Right lobe of liver (tissue), 6 donors: ENCODE results near the gene CYP2W1. TPM values are rescaled to one million over a fixed set of nuclear protein-coding genes. Genes with fewer than 3 reads are reported as not detected.
"Not testable (repeated sequence)": the region's sequence is repeated elsewhere in the genome, so short reads cannot be mapped to it uniquely, and the experiment has no call there.

Experiments used
- ATAC-seq, 4 donors: fragments of 200-7000 bp; cut with Tn5 transposase; one replicate each; pipeline ENCODE4 v1.9.1; 2020; ENCODE audit warnings: mild to moderate bottlenecking in 4 of 4, moderate library complexity in 4 of 4
- DNase-seq, 3 donors: peaks; one replicate each; pipeline ENCODE4 v3.0.0-alpha.2; 2020
- H3K27ac ChIP-seq, 3 donors: fragments of 200-600 bp; one replicate each; pipeline ENCODE4 v1.8.0; 2022
- H3K27me3 ChIP-seq, 2 donors: fragments of 200-600 bp; one replicate each; pipeline ENCODE4 v1.8.0; 2022
- H3K36me3 ChIP-seq, 4 donors: fragments of 200-600 bp; sonication (generic) in 1 of 4; one replicate each; pipeline versions ENCODE4 v1.5.1 to v1.8.0; 2017 to 2022; ENCODE audit warnings: control low read depth in 1 of 4
- H3K4me1 ChIP-seq, 4 donors: fragments of 200-600 bp; sonication (generic) in 1 of 4; one replicate each; pipeline versions ENCODE4 v1.5.1 to v1.8.0; 2017 to 2022; ENCODE audit warnings: control low read depth in 1 of 4
- H3K4me3 ChIP-seq, 3 donors: fragments of 200-600 bp; one replicate each; pipeline ENCODE4 v1.8.0; 2022
- H3K9me3 ChIP-seq, 4 donors: fragments of 200-600 bp; sonication (generic) in 1 of 4; one replicate each; pipeline versions ENCODE4 v1.5.1 to v1.8.0; 2017 to 2022; ENCODE audit warnings: control low read depth in 1 of 4
- POLR2A ChIP-seq: fragments of 450-650 bp; IDR thresholded peaks from one replicate; pipeline ENCODE4 v1.6.1; 2017; ENCODE audit warnings: antibody characterized with exemption, mild to moderate bottlenecking
- WGBS: methylation state at CpG from one replicate; pipeline ENCODE4 v1.1.6; 2018; ENCODE audit warnings: low coverage, low lambda C conversion rate; ENCODE audit not compliant: insufficient coverage; ENCODE audit errors: missing lambda C conversion rate; 5-methylcytosine and 5-hydroxymethylcytosine counted together
- intact Hi-C, 2 donors: fragments of 100-400 bp; cut with DNase I; formaldehyde crosslinking; loops; one replicate each; pipeline versions ENCODE4 v1.11.2 to v1.14.1; 2022
- total RNA-seq, 6 experiments: library from RNA; depleted of rRNA in 2 of 6; stranded (reverse); fragments of >200 nt in 2 of 6; fragmentation: NEBNext Ultra II Directional in 3 of 6; extraction: Animal tissue kit (Norgen Biotek cat#: 25700) in 3 of 6; gene quantifications; one replicate each; pipeline versions ENCODE4 v1.1.0 to v1.2.4, GENCODE V29; 2016 to 2023
- TF ChIP-seq, protein P1 (sequence below), 4 donors: fragments of 200-600 bp in 3 of 4; fragments of 450-650 bp in 1 of 4; IDR thresholded peaks; one replicate each; pipeline versions ENCODE4 v1.5.1 to v1.8.0; 2016 to 2022; ENCODE audit warnings: antibody characterized with exemption in 4 of 4, mild to moderate bottlenecking in 2 of 4
- donor health status: DM: no; HTN: yes; CAD: no.
- donor health status: DM: no; HTN: no; CAD: no.
- donor health status: DM: no; HTN: no; CAD: no.
- donor health status: DM: no; HTN: yes; CAD: no.
- donor health status: DM: no; HTN: yes; CAD: no.

The CYP2W1 gene
- total RNA-seq, 6 experiments from 2014 or later, result not detected

GRCh38 chr7:997404-998395 lies 14.7 kb downstream of the CYP2W1 start:
- H3K27me3 ChIP-seq, result no peaks in the 10 kb centered on the region
- no peak overlapping the region for H3K4me3 ChIP-seq
- ATAC-seq, result no peak
- no peaks in the 10 kb centered on the region for H3K9me3 ChIP-seq
- no peak for DNase-seq
- intact Hi-C loops, result loop anchor here (5.0 to 10.0 kb wide), 3 partner anchors 65 to 177 kb away; no protein-coding TSS in a partner anchor
- TF ChIP-seq POLR2A, result no peak
- TF ChIP-seq, protein P1, sequence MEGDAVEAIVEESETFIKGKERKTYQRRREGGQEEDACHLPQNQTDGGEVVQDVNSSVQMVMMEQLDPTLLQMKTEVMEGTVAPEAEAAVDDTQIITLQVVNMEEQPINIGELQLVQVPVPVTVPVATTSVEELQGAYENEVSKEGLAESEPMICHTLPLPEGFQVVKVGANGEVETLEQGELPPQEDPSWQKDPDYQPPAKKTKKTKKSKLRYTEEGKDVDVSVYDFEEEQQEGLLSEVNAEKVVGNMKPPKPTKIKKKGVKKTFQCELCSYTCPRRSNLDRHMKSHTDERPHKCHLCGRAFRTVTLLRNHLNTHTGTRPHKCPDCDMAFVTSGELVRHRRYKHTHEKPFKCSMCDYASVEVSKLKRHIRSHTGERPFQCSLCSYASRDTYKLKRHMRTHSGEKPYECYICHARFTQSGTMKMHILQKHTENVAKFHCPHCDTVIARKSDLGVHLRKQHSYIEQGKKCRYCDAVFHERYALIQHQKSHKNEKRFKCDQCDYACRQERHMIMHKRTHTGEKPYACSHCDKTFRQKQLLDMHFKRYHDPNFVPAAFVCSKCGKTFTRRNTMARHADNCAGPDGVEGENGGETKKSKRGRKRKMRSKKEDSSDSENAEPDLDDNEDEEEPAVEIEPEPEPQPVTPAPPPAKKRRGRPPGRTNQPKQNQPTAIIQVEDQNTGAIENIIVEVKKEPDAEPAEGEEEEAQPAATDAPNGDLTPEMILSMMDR (IDR thresholded peaks at IDR 0.05), result no peak
- H3K4me1 ChIP-seq, result peaks cover 0 to 4% (median 0%) of the 10 kb centered on the region in 4 donors
- H3K36me3 ChIP-seq, result no peaks in the 10 kb centered on the region
- 88% methylated on average over 14 of the region's 45 CpGs for WGBS
- H3K27ac ChIP-seq, result no peak overlapping the region

- Histone ChIP-seq H3K27me3 (no peaks in the 10 kb centered on the region), H3K4me3 (no peak overlapping the region), H3K27ac (no peak overlapping the region), H3K9me3 (no peaks in the 10 kb centered on the region), H3K36me3 (no peaks in the 10 kb centered on the region), H3K4me1 (no peaks in the 10 kb centered on the region)
- intact Hi-C loops, result loop anchor here (5.0 to 10.0 kb wide), 3 partner anchors 63 to 175 kb away; no protein-coding TSS in a partner anchor
- DNase-seq, result no peak
- WGBS, result 86% methylated on average over 20 of the region's 28 CpGs
- no peak for ATAC-seq
- TF ChIP-seq POLR2A, result no peak
- TF ChIP-seq, protein P1 (IDR thresholded peaks at IDR 0.05), result no peak
These were observed 16.3 kb downstream of the CYP2W1 start for GRCh38 chr7:999149-999879.

DNA sequence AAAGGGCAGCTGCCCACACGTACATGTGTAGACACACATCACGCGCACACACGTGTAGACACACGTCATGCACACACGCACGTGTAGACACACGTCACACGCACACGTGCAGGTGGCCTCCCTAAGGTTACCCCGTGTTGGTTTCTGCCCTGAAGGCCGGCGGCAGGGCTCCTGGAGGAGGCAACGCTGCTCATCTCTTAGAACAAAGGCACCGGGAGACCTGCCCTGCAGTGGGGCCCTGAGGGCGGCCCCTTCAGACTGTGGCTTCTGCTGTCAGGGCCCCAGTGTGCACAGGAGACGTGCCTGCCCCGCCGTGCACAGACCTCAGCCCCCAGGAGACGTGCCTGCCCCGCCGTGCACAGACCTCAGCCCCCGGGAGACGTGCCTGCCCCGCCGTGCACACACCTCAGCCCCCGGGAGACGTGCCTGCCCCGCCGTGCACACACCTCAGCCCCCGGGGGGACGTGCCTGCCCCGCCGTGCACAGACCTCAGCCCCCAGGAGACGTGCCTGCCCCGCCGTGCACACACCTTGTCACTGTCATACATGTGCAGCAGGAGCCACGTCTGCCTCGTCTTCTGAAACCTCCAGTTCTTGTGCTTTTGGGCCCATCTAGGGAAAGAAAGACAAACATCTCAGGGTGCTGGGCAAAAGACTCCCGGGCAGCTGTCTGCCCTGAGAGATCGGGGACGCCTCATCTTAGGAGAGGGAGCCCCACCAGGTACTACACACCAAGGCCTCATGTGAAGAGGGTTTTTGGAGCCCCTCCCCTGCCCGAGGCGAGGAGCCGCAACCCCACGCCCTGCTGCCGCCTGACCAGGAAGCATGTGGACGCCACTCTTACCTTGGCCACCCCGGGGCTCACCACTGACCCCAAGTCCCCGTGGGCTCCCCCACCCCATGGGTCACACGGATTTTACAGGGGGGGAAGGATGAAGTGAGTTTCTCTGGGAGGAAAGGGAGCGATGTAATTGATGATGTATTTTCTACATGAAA lies 17.3 kb downstream of the CYP2W1 start:
- H3K27ac ChIP-seq, result no peak overlapping the region
- DNase-seq (no peak), ATAC-seq (no peak)
- H3K9me3 ChIP-seq, result no peaks in the 10 kb centered on the region
- intact Hi-C loops, result loop anchor here (5.0 to 10.0 kb wide), 3 partner anchors 62 to 175 kb away; no protein-coding TSS in a partner anchor
- WGBS, result 87% methylated on average over 3 of the region's 52 CpGs
- no peaks in the 10 kb centered on the region for H3K4me1 ChIP-seq
- TF ChIP-seq, protein P1 (IDR thresholded peaks at IDR 0.05), result no peak
- TF ChIP-seq POLR2A, result no peak
- H3K27me3 ChIP-seq, result no peaks in the 10 kb centered on the region
- no peaks in the 10 kb centered on the region for H3K36me3 ChIP-seq
- H3K4me3 ChIP-seq, result no peak overlapping the region

DNA sequence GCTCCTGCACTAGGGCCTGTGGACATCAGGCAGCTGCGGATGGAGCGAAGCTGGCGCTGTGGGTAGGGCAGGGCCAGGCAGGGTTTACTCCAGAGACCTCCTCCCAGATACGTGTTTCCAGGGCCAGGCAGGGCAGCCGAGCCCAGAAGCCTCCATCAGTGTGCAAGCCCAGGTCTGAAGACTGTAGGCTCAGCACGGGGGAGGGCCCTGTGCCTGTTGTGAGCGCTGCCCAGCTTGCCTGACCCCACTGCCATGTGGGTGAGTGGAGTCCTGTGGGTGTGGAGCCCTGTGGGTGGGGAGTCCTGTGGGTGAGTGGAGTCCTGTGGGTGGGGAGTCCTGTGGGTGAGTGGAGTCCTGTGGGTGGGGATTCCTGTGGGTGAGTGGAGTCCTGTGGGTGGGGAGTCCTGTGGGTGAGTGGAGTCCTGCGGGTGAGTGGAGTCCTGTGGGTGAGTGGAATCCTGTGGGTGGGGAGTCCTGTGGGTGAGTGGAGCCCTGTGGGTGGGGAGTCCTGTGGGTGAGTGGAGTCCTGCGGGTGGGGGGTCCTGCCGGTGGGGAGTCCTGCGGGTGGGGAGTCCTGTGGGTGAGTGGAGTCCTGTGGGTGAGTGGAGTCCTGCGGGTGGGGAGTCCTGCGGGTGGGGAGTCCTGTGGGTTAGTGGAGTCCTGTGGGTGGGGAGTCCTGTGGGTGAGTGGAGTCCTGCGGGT lies 18.2 kb downstream of the CYP2W1 start:
- DNase-seq, ATAC-seq, H3K4me1 ChIP-seq, H3K27ac ChIP-seq, H3K9me3 ChIP-seq, intact Hi-C loops, H3K27me3 ChIP-seq, H3K4me3 ChIP-seq, H3K36me3 ChIP-seq: not testable (repeated sequence)
- WGBS, result 69% methylated on average over 5 of the region's 14 CpGs

GRCh38 chr7:1002026-1002425 lies 19.0 kb downstream of the CYP2W1 start:
- H3K9me3 ChIP-seq, intact Hi-C loops, DNase-seq, H3K27ac ChIP-seq, H3K27me3 ChIP-seq, H3K4me3 ChIP-seq, ATAC-seq, H3K36me3 ChIP-seq, H3K4me1 ChIP-seq: not testable (repeated sequence)
- 89% methylated on average over 1 of the region's 4 CpGs for WGBS

DNA sequence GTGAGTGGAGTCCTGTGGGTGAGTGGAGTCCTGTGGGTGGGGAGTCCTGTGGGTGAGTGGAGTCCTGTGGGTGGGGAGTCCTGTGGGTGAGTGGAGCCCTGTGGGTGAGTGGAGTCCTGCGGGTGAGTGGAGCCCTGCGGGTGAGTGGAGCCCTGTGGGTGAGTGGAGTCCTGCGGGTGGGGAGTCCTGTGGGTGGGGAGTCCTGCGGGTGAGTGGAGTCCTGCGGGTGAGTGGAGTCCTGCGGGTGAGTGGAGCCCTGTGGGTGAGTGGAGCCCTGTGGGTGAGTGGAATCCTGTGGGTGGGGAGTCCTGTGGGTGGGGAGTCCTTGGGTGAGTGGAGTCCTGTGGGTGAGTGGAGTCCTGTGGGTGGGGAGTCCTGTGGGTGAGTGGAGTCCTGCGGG lies 19.5 kb downstream of the CYP2W1 start:
- WGBS, result 80% methylated on average over 2 of the region's 7 CpGs
- intact Hi-C loops, DNase-seq, H3K36me3 ChIP-seq, H3K4me1 ChIP-seq, H3K27ac ChIP-seq, H3K4me3 ChIP-seq, ATAC-seq, H3K27me3 ChIP-seq, H3K9me3 ChIP-seq: not testable (repeated sequence)
